WI38 (cell line): ENCODE measurements around the gene PRSS27.

Experiments used
- H3K4me3 ChIP-seq: 2 replicates; pipeline ENCODE4 v1.5.1; 2011; ENCODE audit warnings: low read depth, mild to moderate bottlenecking, control low read depth, low read length
- TF ChIP-seq, protein P1 (sequence below): IDR thresholded peaks from 2 replicates; pipeline ENCODE4 v1.5.1; 2012; ENCODE audit warnings: low read depth, mild to moderate bottlenecking, control low read depth, low read length

PRSS27 gene

DNA sequence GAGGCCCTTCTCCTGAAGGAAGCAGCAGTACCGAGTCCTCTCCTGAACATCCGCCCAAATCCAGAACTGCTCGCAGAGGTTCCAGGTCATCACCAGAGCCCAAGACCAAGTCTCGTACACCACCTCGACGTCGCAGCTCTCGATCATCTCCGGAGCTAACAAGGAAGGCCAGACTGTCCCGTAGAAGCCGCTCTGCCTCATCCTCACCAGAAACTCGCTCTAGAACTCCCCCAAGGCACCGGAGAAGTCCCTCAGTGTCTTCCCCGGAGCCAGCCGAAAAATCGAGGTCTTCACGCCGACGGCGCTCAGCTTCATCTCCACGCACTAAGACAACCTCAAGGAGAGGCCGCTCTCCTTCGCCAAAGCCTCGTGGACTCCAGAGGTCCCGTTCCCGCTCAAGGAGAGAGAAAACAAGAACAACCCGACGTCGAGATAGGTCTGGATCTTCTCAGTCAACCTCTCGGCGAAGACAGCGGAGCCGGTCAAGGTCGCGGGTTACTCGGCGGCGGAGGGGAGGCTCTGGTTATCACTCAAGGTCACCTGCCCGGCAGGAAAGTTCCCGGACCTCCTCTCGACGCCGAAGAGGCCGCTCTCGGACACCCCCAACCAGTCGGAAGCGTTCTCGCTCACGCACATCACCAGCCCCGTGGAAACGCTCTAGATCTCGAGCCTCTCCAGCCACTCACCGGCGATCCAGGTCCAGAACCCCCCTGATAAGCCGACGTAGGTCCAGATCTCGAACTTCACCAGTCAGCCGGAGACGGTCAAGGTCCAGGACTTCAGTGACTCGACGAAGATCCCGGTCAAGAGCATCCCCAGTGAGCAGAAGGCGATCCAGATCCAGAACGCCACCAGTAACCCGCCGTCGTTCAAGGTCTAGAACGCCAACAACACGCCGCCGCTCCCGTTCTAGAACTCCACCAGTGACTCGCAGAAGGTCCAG lies 45.7 kb upstream of the PRSS27 start:
- no peak overlapping the region for H3K4me3 ChIP-seq
- TF ChIP-seq, protein P1, sequence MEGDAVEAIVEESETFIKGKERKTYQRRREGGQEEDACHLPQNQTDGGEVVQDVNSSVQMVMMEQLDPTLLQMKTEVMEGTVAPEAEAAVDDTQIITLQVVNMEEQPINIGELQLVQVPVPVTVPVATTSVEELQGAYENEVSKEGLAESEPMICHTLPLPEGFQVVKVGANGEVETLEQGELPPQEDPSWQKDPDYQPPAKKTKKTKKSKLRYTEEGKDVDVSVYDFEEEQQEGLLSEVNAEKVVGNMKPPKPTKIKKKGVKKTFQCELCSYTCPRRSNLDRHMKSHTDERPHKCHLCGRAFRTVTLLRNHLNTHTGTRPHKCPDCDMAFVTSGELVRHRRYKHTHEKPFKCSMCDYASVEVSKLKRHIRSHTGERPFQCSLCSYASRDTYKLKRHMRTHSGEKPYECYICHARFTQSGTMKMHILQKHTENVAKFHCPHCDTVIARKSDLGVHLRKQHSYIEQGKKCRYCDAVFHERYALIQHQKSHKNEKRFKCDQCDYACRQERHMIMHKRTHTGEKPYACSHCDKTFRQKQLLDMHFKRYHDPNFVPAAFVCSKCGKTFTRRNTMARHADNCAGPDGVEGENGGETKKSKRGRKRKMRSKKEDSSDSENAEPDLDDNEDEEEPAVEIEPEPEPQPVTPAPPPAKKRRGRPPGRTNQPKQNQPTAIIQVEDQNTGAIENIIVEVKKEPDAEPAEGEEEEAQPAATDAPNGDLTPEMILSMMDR = no peak

DNA sequence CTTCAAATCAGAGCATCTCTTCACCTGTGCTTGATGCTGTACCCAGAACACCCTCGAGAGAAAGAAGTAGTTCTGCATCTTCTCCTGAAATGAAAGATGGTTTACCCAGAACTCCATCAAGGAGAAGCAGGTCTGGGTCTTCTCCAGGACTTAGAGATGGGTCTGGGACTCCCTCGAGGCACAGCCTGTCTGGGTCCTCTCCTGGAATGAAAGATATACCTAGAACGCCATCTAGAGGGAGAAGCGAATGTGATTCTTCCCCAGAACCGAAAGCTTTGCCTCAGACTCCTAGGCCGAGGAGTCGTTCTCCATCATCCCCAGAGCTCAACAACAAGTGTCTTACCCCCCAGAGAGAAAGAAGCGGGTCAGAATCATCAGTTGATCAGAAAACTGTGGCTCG lies 44.7 kb upstream of the PRSS27 start:
- H3K4me3 ChIP-seq = no peak overlapping the region
- TF ChIP-seq, protein P1 = no peak

DNA sequence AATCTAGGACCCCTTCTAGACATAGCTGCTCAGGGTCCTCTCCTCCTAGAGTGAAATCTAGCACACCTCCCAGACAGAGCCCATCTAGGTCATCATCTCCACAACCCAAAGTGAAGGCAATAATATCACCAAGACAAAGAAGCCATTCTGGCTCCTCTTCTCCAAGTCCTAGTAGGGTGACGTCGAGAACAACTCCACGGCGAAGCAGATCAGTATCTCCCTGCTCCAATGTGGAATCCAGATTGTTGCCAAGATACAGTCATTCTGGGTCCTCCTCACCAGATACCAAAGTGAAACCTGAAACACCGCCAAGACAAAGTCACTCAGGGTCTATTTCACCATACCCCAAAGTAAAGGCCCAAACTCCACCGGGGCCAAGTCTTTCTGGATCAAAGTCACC lies 43.1 kb upstream of the PRSS27 start:
- TF ChIP-seq, protein P1 = no peak
- no peak overlapping the region for H3K4me3 ChIP-seq

DNA sequence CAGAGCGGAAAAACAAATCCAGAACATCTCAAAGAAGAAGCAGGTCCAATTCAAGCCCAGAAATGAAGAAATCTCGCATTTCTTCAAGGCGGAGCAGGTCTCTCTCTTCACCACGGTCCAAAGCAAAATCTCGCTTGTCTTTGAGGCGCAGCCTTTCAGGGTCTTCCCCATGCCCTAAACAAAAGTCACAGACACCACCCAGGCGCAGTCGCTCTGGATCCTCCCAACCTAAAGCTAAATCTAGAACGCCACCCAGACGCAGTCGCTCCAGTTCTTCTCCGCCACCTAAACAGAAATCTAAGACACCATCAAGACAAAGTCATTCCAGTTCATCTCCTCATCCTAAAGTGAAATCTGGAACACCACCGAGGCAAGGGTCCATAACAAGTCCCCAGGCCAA lies 42.7 kb upstream of the PRSS27 start:
- no peak overlapping the region for H3K4me3 ChIP-seq
- TF ChIP-seq, protein P1 = no peak

DNA sequence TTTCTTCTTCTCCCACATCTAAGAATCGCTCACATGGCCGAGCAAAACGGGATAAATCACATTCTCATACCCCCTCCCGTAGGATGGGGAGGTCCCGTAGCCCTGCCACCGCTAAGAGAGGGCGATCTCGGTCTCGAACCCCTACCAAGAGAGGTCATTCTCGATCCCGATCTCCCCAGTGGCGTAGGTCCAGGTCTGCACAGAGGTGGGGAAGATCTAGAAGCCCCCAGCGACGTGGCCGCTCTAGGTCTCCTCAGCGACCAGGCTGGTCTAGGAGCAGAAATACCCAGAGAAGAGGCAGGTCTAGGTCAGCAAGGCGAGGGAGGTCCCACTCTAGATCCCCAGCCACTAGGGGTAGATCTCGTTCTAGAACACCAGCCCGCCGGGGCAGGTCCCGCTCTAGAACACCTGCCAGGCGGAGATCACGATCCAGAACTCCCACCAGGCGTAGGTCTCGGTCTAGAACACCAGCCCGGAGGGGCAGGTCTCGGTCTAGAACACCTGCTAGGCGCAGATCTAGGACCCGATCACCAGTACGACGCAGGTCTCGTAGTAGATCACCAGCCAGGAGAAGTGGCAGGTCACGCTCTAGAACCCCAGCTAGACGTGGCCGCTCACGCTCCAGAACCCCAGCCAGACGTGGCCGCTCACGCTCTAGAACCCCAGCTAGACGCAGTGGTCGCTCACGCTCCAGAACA lies 42.0 kb upstream of the PRSS27 start:
- H3K4me3 ChIP-seq = no peak overlapping the region
- TF ChIP-seq, protein P1 = no peak

DNA sequence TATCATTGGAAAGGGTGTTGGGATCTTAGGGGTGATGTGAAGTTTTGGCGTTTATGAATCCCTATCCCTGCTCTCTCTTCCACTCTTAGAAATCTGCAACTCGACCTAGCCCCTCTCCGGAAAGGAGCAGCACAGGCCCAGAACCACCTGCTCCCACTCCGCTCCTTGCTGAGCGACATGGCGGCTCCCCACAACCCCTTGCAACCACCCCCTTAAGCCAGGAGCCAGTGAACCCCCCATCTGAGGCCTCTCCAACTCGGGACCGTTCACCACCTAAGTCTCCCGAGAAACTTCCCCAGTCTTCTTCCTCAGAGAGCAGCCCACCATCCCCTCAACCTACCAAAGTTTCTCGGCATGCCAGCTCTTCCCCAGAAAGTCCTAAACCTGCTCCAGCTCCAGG lies 41.4 kb upstream of the PRSS27 start:
- TF ChIP-seq, protein P1 = no peak
- no peak overlapping the region for H3K4me3 ChIP-seq

DNA sequence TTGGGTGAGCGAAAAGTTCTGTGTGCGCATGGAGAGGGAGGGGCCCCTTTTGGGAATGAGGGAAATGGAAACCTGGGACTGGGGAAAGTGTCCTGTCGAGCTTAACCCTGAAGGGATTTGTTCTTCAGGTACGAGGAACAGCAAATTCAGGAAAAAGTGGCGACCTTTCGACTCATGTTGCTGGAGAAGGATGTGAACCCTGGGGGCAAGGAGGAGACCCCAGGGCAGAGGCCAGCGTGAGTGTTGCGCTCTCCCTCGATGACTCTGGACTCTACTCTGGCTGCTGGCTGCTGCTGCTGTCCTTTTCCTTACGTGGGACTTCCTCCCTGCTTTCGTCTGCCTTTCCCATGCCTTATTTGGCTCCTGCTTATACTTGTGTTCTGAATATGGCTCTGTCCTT lies 37.3 kb upstream of the PRSS27 start:
- TF ChIP-seq, protein P1 = no peak
- H3K4me3 ChIP-seq = no peak overlapping the region
